ENCODE measurements around the gene PARD6G.

GRCh38 chr18:80208620-80209019 lies 38.7 kb downstream of the PARD6G start:
- no peak for TF ChIP-seq BHLHE40 (IDR thresholded peaks at IDR 0.05; ENCODE audit: borderline replicate concordance)
- no peak for TF ChIP-seq CTBP1 (IDR thresholded peaks at IDR 0.05; ENCODE audit: borderline replicate concordance)
- no peak for TF ChIP-seq SP1 (IDR thresholded peaks at IDR 0.05)
- TF ChIP-seq ELF4 (IDR thresholded peaks at IDR 0.05): no peak
- no peak for TF ChIP-seq FOXM1 (IDR thresholded peaks at IDR 0.05; ENCODE audit: borderline replicate concordance)
- no peak for TF ChIP-seq FOXK2 (IDR thresholded peaks at IDR 0.05)
- no peak for TF ChIP-seq TARDBP (IDR thresholded peaks at IDR 0.05)
- TF ChIP-seq L3MBTL2 (conservative IDR thresholded peaks at IDR 0.05): no peak
- no peak for TF ChIP-seq ARNT (IDR thresholded peaks at IDR 0.05)
- TF ChIP-seq ZNF384 (IDR thresholded peaks at IDR 0.05): no peak
- no peak for TF ChIP-seq NFRKB (IDR thresholded peaks at IDR 0.05)
- TF ChIP-seq, protein P1, sequence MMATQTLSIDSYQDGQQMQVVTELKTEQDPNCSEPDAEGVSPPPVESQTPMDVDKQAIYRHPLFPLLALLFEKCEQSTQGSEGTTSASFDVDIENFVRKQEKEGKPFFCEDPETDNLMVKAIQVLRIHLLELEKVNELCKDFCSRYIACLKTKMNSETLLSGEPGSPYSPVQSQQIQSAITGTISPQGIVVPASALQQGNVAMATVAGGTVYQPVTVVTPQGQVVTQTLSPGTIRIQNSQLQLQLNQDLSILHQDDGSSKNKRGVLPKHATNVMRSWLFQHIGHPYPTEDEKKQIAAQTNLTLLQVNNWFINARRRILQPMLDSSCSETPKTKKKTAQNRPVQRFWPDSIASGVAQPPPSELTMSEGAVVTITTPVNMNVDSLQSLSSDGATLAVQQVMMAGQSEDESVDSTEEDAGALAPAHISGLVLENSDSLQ (IDR thresholded peaks at IDR 0.05): no peak

Measured in HEK293T (cell line).